Stimulated activated CD4-positive, alpha-beta T cell treated with anti-CD3 and anti-CD28 coated beads, Interleukin-2, amount 100 ng/mL, for 48 hours (primary cell): Measurements from ENCODE around the gene LRMDA.

ENCODE experiments used
- DNase-seq, 2 donors: peaks; one replicate each; pipeline ENCODE4 v3.0.0-alpha.2; 2020

LRMDA gene

DNA sequence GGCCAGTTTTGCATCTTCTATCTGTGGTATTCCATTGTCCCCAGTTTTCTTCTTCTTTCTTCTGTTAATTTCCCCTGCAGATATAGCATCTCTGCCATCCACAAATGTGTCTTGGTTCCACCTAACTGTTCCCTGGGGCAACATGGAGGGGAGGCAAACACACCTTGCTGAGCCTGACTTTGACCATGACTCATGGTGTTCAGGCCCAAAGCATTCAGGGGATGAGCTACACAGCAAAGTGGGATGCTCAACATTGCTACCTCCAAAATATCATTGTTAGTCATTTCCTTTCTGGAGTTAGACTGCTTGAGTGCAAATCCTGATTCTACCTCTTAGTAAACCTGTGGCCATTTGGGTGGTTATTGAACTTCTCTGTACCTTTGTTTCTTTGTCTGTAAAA, 542.7 kb downstream of the LRMDA start:
- no peak for DNase-seq

DNA sequence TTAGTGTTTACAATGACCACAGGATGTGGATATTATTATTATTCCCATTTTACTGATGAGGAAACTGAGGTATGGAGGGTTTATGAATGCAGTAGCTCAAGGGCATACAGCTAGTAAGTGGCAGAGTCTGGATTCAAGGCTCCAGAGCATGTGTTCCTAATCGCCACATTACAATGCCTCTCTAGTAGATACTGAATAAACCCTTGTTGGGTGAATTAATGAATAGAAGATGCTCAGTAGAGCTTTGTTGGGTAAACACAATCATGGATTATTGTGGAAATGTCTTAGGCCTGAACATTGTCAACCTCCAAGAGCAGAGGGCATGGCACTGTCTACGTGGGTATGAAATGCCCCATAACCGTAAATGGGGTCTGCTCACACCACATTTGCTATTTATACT, 545.3 kb downstream of the LRMDA start:
- DNase-seq = no peak

DNA sequence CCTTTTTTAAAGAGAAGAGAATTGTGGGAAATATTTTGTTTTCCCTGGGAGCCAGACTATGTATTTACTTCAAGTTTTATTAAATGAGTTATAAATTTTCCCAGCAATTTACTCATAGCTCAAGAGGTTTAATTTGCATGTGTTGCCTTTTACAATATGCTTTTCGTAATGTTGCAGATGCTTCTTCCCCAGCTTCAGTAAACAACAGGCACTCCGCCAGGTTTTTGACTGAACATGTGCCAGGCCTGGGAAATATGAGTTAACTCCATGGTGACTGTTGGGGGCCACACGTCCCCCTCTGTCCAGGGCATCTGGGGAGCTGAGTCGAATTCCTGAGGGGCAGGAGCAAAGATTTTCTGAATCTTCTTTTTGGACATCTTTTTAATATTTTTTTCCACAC, 545.7 kb downstream of the LRMDA start:
- no peak for DNase-seq

DNA sequence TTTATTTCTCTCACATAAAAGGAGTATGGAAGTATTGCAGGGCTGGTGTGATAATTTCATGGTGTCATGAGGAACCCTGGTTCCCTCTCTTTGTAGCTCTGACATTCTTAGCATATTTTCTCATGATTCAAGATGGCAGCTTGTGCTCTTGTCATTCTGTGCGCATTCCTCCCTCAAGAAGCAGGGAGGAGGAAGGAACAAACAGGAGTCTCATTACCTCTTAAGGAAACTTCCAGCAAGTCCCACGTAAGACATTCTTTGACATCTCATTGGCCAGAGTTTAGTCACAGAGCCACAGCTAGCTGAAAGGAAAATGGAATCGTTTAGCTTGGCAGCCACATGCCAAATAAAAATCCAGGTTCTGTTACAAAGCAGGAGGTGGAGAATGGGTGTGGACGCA, 546.8 kb downstream of the LRMDA start:
- no peak for DNase-seq

DNA sequence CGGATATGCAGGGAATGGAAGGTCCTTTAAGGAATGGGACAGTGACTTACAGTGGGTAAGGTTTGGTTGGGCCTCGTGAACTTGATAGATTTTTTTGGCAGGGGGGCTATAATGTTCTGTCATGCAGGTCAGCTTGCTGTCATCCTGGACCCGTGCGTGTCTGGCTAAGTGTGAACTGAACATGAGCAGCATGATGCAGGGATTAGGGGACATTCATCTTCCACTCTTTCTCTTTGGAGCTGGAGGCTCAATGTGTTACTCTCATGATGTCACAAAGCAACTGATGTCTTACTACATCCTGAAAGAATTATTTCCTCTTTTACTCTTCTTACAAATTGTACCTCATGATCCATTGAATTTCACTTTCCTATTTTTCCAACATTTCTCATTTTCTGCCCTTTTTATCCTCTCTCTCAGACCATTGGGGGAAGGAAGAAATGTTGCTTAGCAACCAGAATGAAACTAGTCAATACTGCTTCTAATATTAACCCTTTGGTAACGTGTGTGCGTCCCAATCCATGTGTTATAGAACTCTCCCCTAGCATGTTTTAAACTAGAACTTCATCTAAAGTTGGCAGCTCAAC, 549.1 kb downstream of the LRMDA start:
- DNase-seq = no peak

DNA sequence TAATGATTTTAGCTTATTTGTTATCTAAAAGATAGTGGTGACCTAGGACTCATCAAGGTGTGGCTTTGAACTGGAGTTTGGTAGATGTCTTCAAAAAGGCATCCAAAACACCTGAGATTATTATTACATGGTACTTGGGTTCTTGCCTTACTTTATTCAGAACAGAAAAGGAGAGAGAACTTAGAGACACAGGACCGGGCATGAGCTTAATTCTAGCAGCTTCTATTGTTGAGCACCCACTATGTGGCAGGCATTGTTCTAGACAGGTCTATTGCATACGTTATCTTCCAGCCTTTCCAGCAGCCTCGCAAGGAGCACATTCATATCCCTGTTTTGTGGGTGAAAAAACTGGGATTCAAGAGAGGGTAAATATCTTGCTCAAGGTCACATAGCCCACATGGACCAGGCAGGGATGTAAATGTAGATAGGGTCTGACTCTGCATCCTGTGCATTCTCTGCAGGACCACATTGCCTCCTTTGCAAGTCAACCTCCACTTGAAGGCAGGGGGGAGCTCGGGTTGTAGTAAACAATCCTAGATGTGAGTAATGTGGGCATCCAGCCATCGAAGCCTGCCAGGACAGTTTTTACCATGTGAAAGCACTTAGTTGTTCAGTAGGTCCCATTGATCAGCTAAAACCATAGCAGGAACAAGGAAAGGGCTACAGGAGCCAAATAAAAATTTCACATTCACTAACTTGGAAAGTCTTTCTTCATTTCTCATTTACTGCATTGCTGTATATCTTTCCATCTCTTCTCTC, 551.4 kb downstream of the LRMDA start:
- no peak for DNase-seq

DNA sequence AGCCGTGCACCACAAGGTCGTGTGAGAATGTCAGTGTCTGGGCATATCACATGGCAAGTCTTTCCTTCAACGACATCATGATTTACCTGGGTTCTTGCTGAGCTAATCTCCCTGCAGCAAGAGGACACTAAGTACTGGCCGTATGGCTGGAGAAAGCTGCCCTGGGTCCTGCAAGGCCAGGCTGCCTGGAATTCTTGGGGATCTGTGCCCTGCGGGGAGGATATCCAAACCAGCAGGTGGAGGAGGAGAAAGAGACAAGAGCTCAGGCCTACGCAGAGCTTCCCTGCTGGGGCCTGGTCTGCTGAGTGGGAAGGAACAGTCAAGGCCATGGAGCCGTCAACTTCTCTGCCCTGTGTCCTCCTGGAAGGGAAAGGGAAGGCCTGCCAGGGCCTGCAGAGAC, 552.6 kb downstream of the LRMDA start:
- no peak for DNase-seq

DNA sequence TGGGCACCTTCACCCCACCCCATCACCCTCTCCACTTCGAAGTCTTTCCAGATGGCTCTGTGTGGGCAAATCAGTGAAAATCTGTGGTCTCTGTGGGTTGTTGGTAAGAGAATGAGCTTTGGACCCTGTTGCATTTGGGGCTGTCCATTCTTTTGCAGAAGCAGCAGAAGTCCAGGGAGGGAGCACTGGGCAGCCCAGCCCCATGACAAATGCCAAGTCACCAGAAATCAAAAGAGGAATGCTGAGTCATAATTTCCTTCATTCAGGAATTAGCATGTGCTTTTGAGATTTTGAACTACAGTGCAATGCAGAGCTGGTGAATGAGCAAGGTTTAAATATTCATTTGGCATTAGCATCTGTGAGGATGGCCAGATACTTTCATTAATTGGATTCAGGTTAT, 556.2 kb downstream of the LRMDA start:
- no peak for DNase-seq

DNA sequence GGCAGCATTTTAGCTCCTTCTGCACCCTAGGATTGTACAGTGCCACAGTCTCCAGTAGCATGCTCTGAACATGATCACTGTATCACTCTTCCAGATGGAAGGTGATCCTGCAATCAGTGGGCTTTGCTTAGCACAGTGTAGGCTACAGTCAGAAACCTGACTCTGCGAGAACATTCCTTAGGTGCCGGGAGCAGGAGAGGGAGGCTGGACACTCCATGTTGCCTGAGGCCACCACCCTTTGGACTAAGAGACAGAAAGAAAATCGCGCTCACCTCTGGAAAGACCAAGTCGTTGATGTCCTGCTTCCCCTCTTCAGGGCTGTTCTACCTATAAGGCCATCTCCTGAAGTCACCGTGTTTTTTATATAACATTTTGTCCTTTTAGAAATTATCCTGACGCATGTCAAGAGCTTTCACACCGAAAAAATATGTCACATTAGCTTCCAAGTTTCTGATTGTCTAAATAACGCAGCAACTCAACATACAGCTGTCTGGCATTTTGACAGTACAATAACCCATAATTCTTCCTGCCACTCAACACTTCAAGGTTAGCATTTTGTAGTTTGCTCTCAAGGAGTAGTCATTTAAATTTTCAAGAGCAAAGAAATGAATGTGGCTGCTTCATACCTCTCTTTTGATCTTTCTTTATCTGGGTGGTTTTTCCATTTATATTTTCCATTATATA, 563.1 kb downstream of the LRMDA start:
- DNase-seq = no peak

DNA sequence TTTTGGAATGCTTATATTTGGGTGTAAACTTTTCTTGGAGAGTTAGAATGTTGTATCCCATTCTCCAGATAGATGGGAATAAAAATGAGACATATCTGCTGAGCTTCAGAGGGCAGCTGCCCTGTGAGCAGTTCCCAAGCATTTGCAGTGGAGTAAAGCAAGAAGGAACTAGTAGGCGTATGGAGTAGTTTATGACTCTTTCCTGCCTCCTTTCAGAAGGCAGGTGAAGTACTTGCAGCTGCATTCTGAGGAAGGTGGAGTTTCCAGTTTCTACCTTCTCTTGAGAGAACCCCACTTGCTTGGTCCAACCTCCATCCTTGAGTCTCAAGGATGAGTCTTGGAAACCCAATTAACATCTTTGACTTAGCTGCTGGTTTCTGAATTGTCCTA, 563.6 kb downstream of the LRMDA start:
- DNase-seq = no peak

DNA sequence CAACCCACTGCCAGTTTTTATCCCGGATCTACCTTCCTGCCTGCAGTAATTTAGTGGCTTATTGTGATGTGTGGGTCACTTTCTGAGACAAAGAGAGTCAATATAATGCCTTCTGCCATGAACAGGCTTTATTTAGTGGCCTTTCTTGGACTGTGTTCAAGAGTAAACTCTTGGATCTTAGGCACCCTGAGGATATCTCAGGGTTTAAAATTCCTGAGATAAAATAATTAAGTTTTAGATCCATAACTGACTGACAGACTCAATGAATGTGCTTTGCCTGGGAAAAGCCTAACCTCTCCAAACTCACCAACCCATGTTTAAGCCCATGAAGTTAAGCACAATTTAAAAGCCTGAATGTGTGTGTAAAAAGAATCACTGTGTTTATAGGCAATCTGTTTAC, 564.3 kb downstream of the LRMDA start:
- no peak for DNase-seq

DNA sequence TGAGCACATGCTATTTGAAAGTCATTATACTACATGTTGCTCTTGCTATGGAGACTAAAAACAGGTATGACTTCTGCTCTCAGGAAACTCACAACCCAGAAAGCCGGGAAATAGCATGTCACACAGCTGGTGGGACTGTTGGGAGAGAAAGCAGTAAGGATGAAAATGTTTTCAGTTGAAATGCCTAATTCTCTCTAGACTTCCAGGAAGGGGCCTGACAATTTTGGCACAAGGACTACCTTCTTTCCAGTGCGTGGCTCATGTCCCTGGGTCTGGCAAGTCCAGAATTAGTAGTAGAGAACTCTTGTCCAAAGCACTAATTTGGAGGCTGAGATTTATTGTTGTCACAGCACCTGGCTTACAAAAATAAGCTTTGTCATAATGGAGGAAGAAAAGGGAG, 567.6 kb downstream of the LRMDA start:
- DNase-seq = no peak

DNA sequence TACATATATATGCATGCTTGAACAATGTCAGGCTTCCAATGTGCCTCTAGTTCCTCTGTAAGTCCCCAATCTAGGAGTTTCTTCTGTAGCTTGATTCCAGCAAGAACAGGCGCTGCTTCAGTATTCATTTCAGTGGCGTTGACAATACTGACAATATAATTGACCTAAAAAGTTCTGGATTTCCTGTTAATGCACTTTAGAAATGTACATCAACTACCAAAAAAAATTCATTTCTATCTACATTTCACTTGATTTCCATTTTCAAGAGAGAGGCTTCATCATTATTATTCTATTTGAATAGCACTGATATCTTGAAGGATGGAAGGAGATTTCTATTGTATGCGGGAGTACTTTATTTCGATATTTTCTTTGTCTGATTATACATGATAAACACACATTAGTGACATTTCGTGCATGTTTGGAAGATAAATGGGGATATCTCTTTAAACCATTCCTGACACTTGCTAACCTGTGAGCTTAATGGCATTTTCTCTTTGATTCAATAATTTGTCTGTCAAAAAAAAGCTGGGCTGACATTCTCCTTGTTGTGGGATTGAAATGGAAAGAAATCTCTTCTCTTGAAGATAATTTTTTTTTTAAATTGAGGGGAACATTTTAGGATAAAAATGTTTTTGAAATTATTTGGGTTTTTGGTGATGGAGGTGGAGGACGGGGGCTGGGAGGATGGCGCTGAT, 568.2 kb downstream of the LRMDA start:
- no peak for DNase-seq

DNA sequence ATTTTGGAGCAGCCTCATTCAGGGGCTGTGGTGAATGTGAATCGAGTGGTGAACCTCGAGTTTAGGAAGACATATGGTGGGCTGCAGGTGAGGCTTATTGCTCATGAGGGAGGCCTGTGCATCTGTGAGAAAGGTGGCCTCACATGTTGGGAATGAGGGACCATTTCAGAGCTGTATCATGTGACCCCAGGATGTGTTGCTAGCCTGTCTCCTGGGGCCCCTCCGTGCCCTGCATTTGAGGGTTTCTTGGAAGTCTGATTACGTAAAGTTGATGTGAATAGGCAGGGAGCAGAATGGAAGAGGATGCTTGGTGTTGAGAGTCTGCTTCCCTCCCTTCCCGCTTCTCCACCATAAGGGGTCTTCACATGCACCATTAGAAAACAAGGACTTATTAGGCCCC, 569.1 kb downstream of the LRMDA start:
- DNase-seq = no peak

DNA sequence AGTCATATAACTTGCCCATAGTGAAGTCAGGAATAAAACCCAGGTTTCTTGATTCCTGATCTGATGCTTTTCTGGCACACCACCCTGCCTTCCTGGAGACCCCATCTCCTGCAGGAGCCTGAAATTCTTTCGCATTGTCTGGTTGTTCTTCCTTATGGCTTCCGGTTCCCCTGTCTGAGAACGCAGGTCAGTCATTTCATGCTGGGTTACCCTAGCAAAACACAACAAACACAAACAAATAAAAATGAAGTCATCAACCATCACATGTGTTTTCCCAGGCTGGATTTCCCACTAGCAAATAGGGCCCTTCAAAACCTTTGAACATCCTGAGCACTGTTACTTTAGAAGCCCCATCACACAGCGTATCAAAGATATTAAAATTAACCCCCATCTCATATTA, 569.6 kb downstream of the LRMDA start:
- DNase-seq = no peak

DNA sequence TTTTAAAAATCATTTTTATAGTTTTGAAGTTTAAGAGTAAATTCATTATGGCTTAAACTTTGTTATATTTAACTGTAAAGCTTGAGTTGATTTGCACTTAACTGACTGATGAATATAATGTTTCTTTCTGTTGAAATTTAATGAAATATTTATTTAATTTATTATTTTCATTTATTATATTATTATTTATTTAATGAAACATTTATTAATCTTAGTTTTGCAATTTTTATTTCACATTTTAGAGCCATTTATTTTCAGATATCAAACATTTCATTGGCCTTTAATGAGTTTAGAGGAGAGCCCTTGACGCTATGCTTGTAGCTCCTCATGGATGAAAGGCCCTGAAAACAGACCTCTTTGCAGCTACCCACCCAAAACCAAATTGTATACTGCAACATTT, 570.0 kb downstream of the LRMDA start:
- DNase-seq = no peak

DNA sequence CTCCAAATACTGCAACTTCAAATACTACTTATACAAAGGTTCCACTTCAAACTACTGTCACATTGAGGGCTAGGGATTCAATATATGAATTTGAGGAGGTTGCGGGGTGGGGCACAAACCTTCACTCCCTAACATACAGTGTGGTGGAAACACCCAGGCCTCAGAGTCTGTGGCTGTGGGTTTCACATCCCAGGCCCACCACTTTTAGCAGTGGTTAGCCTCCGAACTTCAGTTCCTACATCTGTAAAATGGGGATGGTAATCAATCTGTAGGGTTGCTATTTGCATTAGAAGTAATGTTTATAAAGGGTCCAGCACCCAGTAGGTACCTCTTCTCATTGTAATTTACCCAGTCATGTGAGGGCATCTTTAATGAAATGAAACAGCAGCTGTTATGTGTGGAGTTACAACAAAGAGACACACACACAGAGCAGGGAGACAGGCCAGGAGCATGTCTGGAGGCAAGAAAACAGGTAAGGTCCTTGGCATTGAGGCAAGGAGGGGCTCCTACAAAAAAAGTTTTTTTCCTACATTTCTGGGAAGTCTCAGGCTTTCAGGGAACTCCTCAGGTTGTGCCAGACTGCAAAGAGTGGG, 570.9 kb downstream of the LRMDA start:
- no peak for DNase-seq

DNA sequence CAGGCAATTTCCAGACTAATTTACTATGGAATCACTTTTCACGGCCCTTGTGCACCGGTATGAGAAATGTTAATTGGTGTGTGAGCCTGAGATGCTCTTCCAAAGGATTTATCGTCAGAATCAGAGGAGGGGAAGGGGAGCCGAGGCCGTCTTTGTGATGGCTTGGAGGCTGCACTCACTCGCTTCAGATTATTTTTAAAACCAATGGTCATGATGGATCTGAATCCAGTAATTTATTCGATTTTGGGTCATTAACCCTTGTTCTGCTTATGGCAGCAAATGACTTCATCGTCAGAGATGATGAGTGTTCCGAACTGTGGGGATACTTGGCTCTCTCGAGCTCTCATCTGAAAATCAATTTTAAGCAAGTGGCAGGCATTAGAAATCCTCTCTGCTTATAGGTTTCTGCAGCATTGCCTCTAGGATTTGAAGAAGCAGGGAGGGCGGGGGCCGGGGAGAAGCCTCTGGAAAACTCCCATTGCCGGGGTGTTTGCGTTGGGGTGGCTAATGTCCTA, 576.3 kb downstream of the LRMDA start:
- no peak for DNase-seq

DNA sequence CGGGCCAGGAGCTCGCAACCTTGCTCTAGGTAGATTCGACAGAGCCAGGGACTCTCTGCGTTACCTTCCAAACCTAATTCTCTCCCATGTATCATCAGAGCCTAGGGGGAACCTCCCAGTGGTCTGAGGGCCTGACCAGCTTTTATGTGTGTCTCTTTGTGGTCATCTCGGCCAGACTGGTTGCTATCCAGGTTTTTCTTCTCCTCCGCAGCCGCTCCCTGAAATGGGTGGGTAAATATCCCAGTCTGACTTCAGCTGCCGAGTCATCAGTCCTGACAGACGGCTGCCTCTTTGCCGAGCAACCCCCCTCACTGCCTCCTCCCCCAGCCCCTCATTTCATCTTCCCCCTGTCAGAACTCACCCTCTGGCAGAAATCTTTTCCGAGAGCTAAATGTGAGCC, 578.1 kb downstream of the LRMDA start:
- no peak for DNase-seq

DNA sequence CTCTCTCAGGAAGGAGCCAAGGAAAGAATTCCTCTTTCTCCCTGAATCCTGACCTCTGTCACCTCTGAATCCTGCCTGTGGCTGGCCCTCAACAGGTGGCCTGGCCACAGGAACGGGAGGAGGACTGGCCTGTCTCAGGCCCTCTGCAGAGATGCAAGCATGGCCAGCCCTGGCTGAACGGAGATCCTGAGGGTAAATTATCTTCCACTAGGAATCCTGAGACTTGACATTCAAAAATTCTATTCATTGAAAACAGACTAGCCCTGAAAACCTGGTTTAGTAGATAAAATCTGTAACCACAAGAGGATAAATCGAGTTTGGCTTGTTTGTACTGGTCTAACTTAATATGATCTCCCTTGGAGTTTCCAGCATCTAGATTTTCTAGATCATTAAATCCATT, 579.3 kb downstream of the LRMDA start:
- no peak for DNase-seq

DNA sequence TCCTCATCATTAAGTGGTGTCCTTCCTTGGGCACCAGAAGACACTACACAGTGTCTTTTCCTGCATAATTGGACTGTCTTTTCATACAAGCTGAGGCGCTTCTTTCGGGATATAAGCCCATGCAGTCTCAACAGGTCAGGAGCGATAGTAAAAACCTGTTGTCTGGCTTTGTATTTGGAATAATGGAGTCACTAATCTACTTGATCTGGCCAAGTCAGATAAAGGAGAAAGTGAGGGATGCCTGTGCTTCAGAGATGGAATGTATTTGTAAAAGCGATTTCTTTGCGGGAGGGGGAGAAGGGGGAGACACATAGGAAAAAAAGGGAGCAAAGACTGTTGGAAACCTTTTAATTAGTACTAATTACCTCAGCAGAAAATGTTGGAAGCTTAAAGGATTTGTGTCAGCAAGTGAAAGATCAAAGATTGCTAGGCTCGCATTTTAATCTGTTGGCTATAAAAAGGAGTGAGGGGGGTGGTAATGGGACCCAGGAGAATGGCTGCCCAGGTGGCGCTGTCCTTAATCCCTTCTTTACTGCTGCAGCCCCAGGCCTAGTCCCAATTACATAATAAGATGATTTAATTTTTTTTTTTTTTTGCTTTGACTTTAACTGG, 581.4 kb downstream of the LRMDA start:
- no peak for DNase-seq

DNA sequence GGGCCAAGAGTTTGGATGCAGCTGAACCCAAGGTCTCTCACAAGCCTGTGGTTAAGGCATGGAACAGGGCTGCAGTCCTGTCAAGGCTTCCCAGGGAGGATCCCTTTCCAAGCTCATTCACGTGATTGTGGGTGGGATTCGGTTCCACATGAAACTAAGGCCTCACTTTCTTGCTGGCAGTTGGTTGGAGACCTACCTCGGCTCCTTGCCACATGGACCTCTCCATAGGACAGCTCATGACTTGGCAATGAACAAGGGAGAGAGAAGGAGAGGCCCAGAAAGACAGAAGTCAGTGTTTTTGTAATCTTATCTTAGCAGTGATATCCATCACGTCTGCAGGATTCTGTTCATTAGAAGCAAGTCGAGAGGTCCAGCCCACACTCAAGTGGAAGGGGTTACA, 583.8 kb downstream of the LRMDA start:
- no peak for DNase-seq
